HCT116 (cell line): ENCODE results near the gene SLC66A1.

Source experiments
- ELF1 ChIP-seq: IDR thresholded peaks from 2 replicates; pipeline ENCODE4 v1.6.1; 2012; ENCODE audit warnings: low read depth, borderline replicate concordance
- EZH2phosphoT487 ChIP-seq: fragments of 200-600 bp; IDR thresholded peaks from 2 replicates; pipeline ENCODE4 v1.6.1; 2018; ENCODE audit warnings: antibody characterized with exemption, borderline replicate concordance
- POLR2A ChIP-seq: IDR thresholded peaks from 2 replicates; pipeline ENCODE4 v1.7.0; 2011; ENCODE audit warnings: borderline replicate concordance; ENCODE audit not compliant: insufficient read depth, insufficient read length; ENCODE audit errors: extremely low read depth
- SIN3A ChIP-seq: IDR thresholded peaks from 2 replicates; pipeline ENCODE4 v1.6.1; 2012; ENCODE audit warnings: low read depth
- TF ChIP-seq, protein P1 (sequence below), 3 experiments: fragments of 200-600 bp in 1 of 3; sonication (generic) in 1 of 3; IDR thresholded peaks in 2 of 3; conservative IDR thresholded peaks in 1 of 3; 2 replicates each; pipeline ENCODE4 v1.5.1; 2012 to 2017; ENCODE audit warnings: low read depth in 2 of 3, low read length in 2 of 3, antibody characterized with exemption in 1 of 3, borderline replicate concordance in 1 of 3, control low read depth in 1 of 3, mild to moderate bottlenecking in 1 of 3, mixed read lengths in 1 of 3, mixed run types in 1 of 3, moderate library complexity in 1 of 3; ENCODE audit not compliant: insufficient read depth in 1 of 3

DNA sequence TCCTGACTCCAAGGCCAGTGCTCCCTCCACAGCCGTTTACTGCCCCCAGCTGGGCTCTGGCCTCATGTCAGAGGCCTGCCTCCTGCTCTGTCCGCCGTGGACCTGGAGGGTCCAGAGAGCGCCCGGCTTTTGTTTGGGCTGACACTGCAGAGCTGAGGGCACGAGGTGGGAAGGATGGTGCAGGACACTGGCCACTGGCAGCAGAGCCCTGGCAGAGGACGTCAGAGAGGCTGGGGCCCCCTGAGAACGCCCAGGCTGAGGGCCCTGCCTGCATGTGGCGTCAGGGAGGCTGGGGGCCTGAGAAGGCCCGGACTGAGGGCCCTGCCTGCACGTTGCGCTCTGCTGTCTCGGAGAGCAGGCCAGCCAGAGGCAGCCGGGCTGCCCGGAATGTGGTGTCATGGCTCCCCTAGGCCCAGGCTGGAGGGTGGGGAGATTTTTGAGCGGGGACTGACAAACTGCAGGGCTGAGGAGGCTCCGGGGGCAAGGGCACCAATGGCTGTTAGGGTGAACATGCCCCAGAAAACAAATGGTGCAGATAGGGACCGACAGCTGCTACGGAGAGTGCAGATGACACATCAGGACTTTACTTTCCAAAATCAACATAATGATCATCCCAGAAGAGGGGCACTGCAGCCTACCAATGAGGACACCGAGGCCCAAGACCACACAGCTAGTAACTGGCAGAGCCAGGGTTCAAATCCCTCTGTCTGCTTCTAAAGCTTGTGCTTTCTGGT lies 31.7 kb downstream of the SLC66A1 start:
- TF ChIP-seq, protein P1, sequence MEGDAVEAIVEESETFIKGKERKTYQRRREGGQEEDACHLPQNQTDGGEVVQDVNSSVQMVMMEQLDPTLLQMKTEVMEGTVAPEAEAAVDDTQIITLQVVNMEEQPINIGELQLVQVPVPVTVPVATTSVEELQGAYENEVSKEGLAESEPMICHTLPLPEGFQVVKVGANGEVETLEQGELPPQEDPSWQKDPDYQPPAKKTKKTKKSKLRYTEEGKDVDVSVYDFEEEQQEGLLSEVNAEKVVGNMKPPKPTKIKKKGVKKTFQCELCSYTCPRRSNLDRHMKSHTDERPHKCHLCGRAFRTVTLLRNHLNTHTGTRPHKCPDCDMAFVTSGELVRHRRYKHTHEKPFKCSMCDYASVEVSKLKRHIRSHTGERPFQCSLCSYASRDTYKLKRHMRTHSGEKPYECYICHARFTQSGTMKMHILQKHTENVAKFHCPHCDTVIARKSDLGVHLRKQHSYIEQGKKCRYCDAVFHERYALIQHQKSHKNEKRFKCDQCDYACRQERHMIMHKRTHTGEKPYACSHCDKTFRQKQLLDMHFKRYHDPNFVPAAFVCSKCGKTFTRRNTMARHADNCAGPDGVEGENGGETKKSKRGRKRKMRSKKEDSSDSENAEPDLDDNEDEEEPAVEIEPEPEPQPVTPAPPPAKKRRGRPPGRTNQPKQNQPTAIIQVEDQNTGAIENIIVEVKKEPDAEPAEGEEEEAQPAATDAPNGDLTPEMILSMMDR (IDR thresholded peaks at IDR 0.05 in 2 of 3, conservative IDR thresholded peaks at IDR 0.05 in 1 of 3; ENCODE audit: borderline replicate concordance in 1 of 3, insufficient read depth in 1 of 3, low read depth in 2 of 3, low read length in 2 of 3) = no peak
- no peak for TF ChIP-seq POLR2A
- TF ChIP-seq EZH2phosphoT487 = no peak
- TF ChIP-seq SIN3A = no peak
- no peak for TF ChIP-seq ELF1
